ENCODE results near the gene KCNQ1OT1.

DNA sequence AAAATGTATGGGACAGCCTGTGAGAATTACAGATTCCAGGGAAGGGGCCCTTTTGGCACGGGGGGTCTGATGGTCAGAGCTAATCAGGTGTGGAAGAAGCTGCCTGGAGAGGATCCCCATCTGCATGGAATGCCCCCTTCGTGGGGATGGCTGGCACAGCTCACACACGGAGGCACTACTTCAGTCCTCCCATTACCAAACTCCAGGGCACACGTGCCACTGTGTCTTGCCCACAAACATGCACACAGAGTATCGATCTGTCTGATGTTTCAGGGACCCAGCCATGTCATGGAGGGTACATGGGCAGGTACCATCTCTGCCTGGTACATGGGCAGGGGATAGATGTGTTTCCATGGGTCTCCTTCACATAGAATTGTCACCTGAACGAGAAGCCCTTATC is 14.7 kb downstream of the KCNQ1OT1 start:
- TF ChIP-seq POLR2A (IDR thresholded peaks at IDR 0.05; ENCODE audit: low read length) (no peak), GATA1 (IDR thresholded peaks at IDR 0.05; ENCODE audit: low read depth, low read length) (no peak)

Measured in erythroblast (primary cell).